OCI-LY7 (cell line): ENCODE measurements around the gene HINT2. TPM values are rescaled to one million over a fixed set of nuclear protein-coding genes. Genes with fewer than 3 reads are reported as not detected.
A peak's percentile ranks its signal among the peaks of the same experiment; 100 is the strongest.

ENCODE experiments used
- BruUV-seq: library from RNA; stranded (reverse); fragments of 400-500 nt; replicated peaks from 2 replicates; lab custom pipeline; 2021; lab: Mats Ljungman, UMichigan
- CTCF ChIA-PET: fragments of 300-600 bp; sonication (Branson Sonifier 250); formaldehyde crosslinking; loops from one replicate; lab custom pipeline; 2022; ENCODE audit warnings: antibody characterized with exemption; ENCODE audit not compliant: unreplicated experiment; lab: Charles Lee
- POLR2A ChIA-PET: fragments of 300-600 bp; sonication (Branson Sonifier 250); formaldehyde crosslinking; loops from one replicate; lab custom pipeline; 2022; ENCODE audit warnings: antibody characterized with exemption; lab: Charles Lee
- DNase-seq: peaks from one replicate; pipeline ENCODE4 v3.0.0-alpha.2; 2015; ENCODE audit warnings: low spot score
- H2AFZ ChIP-seq: fragments of 200-600 bp; sonication (generic), shearing (Covaris generic); 2 replicates; pipeline ENCODE4 v1.6.1; 2014; ENCODE audit warnings: mild to moderate bottlenecking, antibody characterized with exemption, low read length, moderate library complexity
- H3K27ac ChIP-seq: fragments of 200-600 bp; sonication (generic); 2 replicates; pipeline ENCODE4 v1.5.1; 2014; ENCODE audit warnings: mixed run types, low read depth, mild to moderate bottlenecking, moderate library complexity, low read length, inconsistent platforms; ENCODE audit not compliant: poor library complexity, severe bottlenecking
- H3K36me3 ChIP-seq: fragments of 200-600 bp; sonication (generic); 2 replicates; pipeline ENCODE4 v1.6.1; 2014; ENCODE audit warnings: mild to moderate bottlenecking, antibody characterized with exemption, low read length, moderate library complexity, mixed read lengths; ENCODE audit not compliant: insufficient read depth
- H3K4me1 ChIP-seq: fragments of 200-600 bp; sonication (generic); 2 replicates; pipeline ENCODE4 v1.5.1; 2014; ENCODE audit warnings: mild to moderate bottlenecking, low read length; ENCODE audit not compliant: insufficient read depth, poor library complexity, severe bottlenecking
- H3K4me2 ChIP-seq: fragments of 200-600 bp; sonication (generic); 2 replicates; pipeline ENCODE4 v1.6.1; 2014; ENCODE audit warnings: mild to moderate bottlenecking, low read length
- H3K4me3 ChIP-seq: fragments of 200-600 bp; sonication (generic); 2 replicates; pipeline ENCODE4 v1.5.1; 2014; ENCODE audit warnings: mild to moderate bottlenecking, low read depth, low read length; ENCODE audit not compliant: poor library complexity, severe bottlenecking
- H3K79me2 ChIP-seq: fragments of 200-600 bp; sonication (generic); 2 replicates; pipeline ENCODE4 v1.6.1; 2016; ENCODE audit warnings: low read depth, mild to moderate bottlenecking, low read length, moderate library complexity, mixed read lengths; ENCODE audit not compliant: insufficient read depth
- H3K9me2 ChIP-seq: fragments of 200-600 bp; sonication (generic); 2 replicates; pipeline ENCODE4 v1.6.1; 2016; ENCODE audit warnings: mild to moderate bottlenecking, low read length, mixed read lengths; ENCODE audit not compliant: insufficient read depth
- H3K9me3 ChIP-seq: fragments of 200-600 bp; sonication (generic); 2 replicates; pipeline ENCODE4 v1.6.1; 2014; ENCODE audit warnings: mild to moderate bottlenecking, mixed run types, low read length, mixed read lengths
- H4K20me1 ChIP-seq: fragments of 200-600 bp; sonication (generic); 2 replicates; pipeline ENCODE4 v1.6.1; 2014; ENCODE audit warnings: mild to moderate bottlenecking, antibody characterized with exemption, low read length, moderate library complexity, mixed read lengths; ENCODE audit not compliant: insufficient read depth
- CTCF ChIP-seq: fragments of 200-600 bp; sonication (generic); conservative IDR thresholded peaks from 2 replicates; pipeline ENCODE4 v1.5.1; 2014; ENCODE audit warnings: mild to moderate bottlenecking, antibody characterized with exemption, low read length, moderate library complexity, mixed read lengths
- EZH2phosphoT487 ChIP-seq: fragments of 200-600 bp; sonication (generic); IDR thresholded peaks from 2 replicates; pipeline ENCODE4 v1.6.1; 2018; ENCODE audit warnings: low read depth, borderline replicate concordance, mild to moderate bottlenecking, mixed run types, antibody characterized with exemption, low read length, moderate library complexity, mixed read lengths
- intact Hi-C: fragments of 100-400 bp; cut with micrococcal nuclease; formaldehyde crosslinking; loops from one replicate; pipeline ENCODE4 v1.10.0; 2022; ENCODE audit not compliant: unreplicated experiment
- total RNA-seq, 2 experiments: library from RNA; depleted of rRNA in 1 of 2; stranded (reverse); fragments of >200 nt in 1 of 2; shearing (Covaris generic) in 1 of 2; gene quantifications; 2 replicates each; pipeline ENCODE4 v1.2.3, GENCODE V29; 2014 to 2022

HINT2 gene
- total RNA-seq, 2 experiments from 2014 or later, result 82.5 to 84.5 TPM

- Histone ChIP-seq H3K27ac (peak overlapping the region; percentile 82), H3K4me1 (peaks cover 29% of the 10 kb centered on the region), H3K4me3 (peak overlapping the region; percentile 93), H3K9me3 (0 out of 2 replicates have a peak, but pooled peaks cover 4% of the 10 kb centered on the region), H3K9me2 (no peaks in the 10 kb centered on the region), H3K36me3 (no peaks in the 10 kb centered on the region), H4K20me1 (no peaks in the 10 kb centered on the region), H3K4me2 (peak overlapping the region; percentile 93), H2AFZ (peak overlapping the region; percentile 96; the same call in 1 of the 2 replicates), H3K79me2 (peaks cover 10% of the 10 kb centered on the region; the same call in 1 of the 2 replicates)
- ChIA-PET CTCF (interaction anchor here (0.6 to 1.0 kb wide), 2 partner anchors 24 to 95 kb away, joined by 3 to 4 read pairs; no protein-coding TSS in a partner anchor), POLR2A (interaction anchor here (0.6 to 2.2 kb wide), 11 partner anchors 9 to 221 kb away, joined by 3 to 7 read pairs (median 4); partner anchors contain the start of genes ARHGEF39, GBA2, RGP1 and TLN1)
- TF ChIP-seq EZH2phosphoT487, result no peak
- TF ChIP-seq CTCF, result peak; percentile 58
- BruUV-seq, result no TSS peak
- intact Hi-C loops, result loop anchor here (2.0 to 5.0 kb wide), 4 partner anchors 57 to 192 kb away; partner anchors contain the start of genes GBA2 and RGP1
- peak; percentile 75 for DNase-seq
Measured at GRCh38 chr9:35814106-35814840, 569 bp downstream of the HINT2 start.

GRCh38 chr9:35813434-35814105, 1.3 kb downstream of the HINT2 start:
- no peak for TF ChIP-seq EZH2phosphoT487
- peak; percentile 73 for TF ChIP-seq CTCF
- Histone ChIP-seq H3K9me2 (no peaks in the 10 kb centered on the region), H3K9me3 (0 out of 2 replicates have a peak, but pooled peaks cover 4% of the 10 kb centered on the region), H3K4me3 (peak overlapping the region; percentile 93), H3K4me2 (peak overlapping the region; percentile 93), H3K27ac (peak overlapping the region; percentile 82), H3K79me2 (peaks cover 10% of the 10 kb centered on the region; the same call in 1 of the 2 replicates), H2AFZ (no peak overlapping the region), H4K20me1 (no peaks in the 10 kb centered on the region), H3K36me3 (no peaks in the 10 kb centered on the region), H3K4me1 (peaks cover 29% of the 10 kb centered on the region)
- intact Hi-C loops, result loop anchor here (2.0 to 5.0 kb wide), 4 partner anchors 57 to 191 kb away; partner anchors contain the start of genes GBA2 and RGP1
- TSS peak; percentile 83 for BruUV-seq
- CTCF ChIA-PET, result no interaction called here
- POLR2A ChIA-PET, result interaction anchor here (0.6 to 2.2 kb wide), 11 partner anchors 9 to 220 kb away, joined by 3 to 7 read pairs (median 4); partner anchors contain the start of genes ARHGEF39, GBA2, RGP1 and TLN1
- DNase-seq, result peak; percentile 30
